Measurements from ENCODE around the gene BORCS5. TPM values are rescaled to one million over a fixed set of nuclear protein-coding genes. Genes with fewer than 3 reads are reported as not detected.

Gene BORCS5
- polyA plus RNA-seq, 2 of the 4 experiments (the other 2 are of a cell fraction) = 5.1 to 10.2 TPM

- POLR2A ChIA-PET = no interaction called here
- no peak for TF ChIP-seq REST (IDR thresholded peaks at IDR 0.05)
- TF ChIP-seq CTCF (IDR thresholded peaks at IDR 0.05) = peak; percentile 7; the same call in 1 of the 3 replicates
- no peak for TF ChIP-seq CHD2 (IDR thresholded peaks at IDR 0.05; ENCODE audit: low read length, partially characterized antibody)
- 0 out of 2 replicates have a peak, but pooled peaks have one; percentile 36 for TF ChIP-seq HEYL (CRISPR knock-in tag; IDR thresholded peaks at IDR 0.05)
- no peak for TF ChIP-seq HMGXB4 (CRISPR knock-in tag; IDR thresholded peaks at IDR 0.05; ENCODE audit: borderline replicate concordance)
- no peak for TF ChIP-seq RCOR1 (IDR thresholded peaks at IDR 0.05; ENCODE audit: low read depth, low read length)
- ATAC-seq = peak; percentile 48 to 49; a peak in 4 of 6 replicates
- no peak overlapping the region for H3K4me3 ChIP-seq
- peak overlapping the region; percentile 83 to 85 for H3K27ac ChIP-seq
- peak in 1 of 2 experiments; percentile 36 for DNase-seq (ENCODE audit: low read depth in 1 of 2, low spot score in 1 of 2)
- peaks cover 63% of the 10 kb centered on the region for H3K4me1 ChIP-seq
- H3K9me3 ChIP-seq = peaks cover 3% of the 10 kb centered on the region; the same call in 1 of the 3 replicates
- 92% methylated on average over 1 of the region's 1 CpG for WGBS (ENCODE audit: missing lambda C conversion rate)
- no peak for FAIRE-seq
- peak overlapping the region; percentile 61 for H3K4me2 ChIP-seq
- CTCF ChIA-PET = interaction anchor here (0.9 to 1.4 kb wide), 4 partner anchors 17 to 301 kb away, joined by 3 to 4 read pairs (median 3); partner anchors contain the start of gene DUSP16
Measured at GRCh38 chr12:12404297-12404696, 47.4 kb downstream of the BORCS5 start.

GRCh38 chr12:12405882-12406281, 49.0 kb downstream of the BORCS5 start:
- peak; percentile 28 to 76 for DNase-seq (ENCODE audit: low read depth in 1 of 2, low spot score in 1 of 2)
- 3% methylated on average over 5 of the region's 5 CpGs for WGBS (ENCODE audit: missing lambda C conversion rate)
- ChIA-PET CTCF (interaction anchor here (0.5 to 1.2 kb wide), 2 partner anchors 11 to 137 kb away, joined by 3 to 5 read pairs; no protein-coding TSS in a partner anchor), POLR2A (no interaction called here)
- peak overlapping the region; percentile 62 for H3K4me2 ChIP-seq
- H3K27ac ChIP-seq = peak overlapping the region; percentile 83 to 85
- ATAC-seq = peak; percentile 72 to 73; a peak in 5 of 6 replicates
- peaks cover 5% of the 10 kb centered on the region; the same call in 2 of the 3 replicates for H3K9me3 ChIP-seq
- H3K4me1 ChIP-seq = peaks cover 52% of the 10 kb centered on the region
- no peak overlapping the region for H3K4me3 ChIP-seq
- peak; percentile 46 for FAIRE-seq
- no peak for TF ChIP-seq ATOH8 (CRISPR knock-in tag; IDR thresholded peaks at IDR 0.05; ENCODE audit: low read depth)
- TF ChIP-seq BHLHE40 (IDR thresholded peaks at IDR 0.05; ENCODE audit: low read depth, low read length) = no peak
- TF ChIP-seq TP53 (CRISPR knock-in tag; IDR thresholded peaks at IDR 0.05) = no peak
- TF ChIP-seq ELK1 (IDR thresholded peaks at IDR 0.05; ENCODE audit: low read depth, low read length) = no peak
- no peak for TF ChIP-seq POLR2A (IDR thresholded peaks at IDR 0.05; ENCODE audit: low read length)
- TF ChIP-seq PBX3 (IDR thresholded peaks at IDR 0.05) = no peak
- TF ChIP-seq NFE2L2 (conservative IDR thresholded peaks at IDR 0.05; ENCODE audit: low read length) = no peak
- no peak for TF ChIP-seq SMC3 (IDR thresholded peaks at IDR 0.05)
- TF ChIP-seq HDAC2 (IDR thresholded peaks at IDR 0.05) = 0 out of 2 replicates have a peak, but pooled peaks have one; percentile 11
- TF ChIP-seq FOSL2 (IDR thresholded peaks at IDR 0.05) = no peak
- no peak for TF ChIP-seq FOSL2 (CRISPR knock-in tag; IDR thresholded peaks at IDR 0.05)
- TF ChIP-seq FOSB (CRISPR knock-in tag; IDR thresholded peaks at IDR 0.05) = no peak
- no peak for TF ChIP-seq ESRRA (IDR thresholded peaks at IDR 0.05; ENCODE audit: borderline replicate concordance, low read length)
- TF ChIP-seq CBX8 (IDR thresholded peaks at IDR 0.05) = no peak
- no peak for TF ChIP-seq BCL3 (IDR thresholded peaks at IDR 0.05)
- TF ChIP-seq CBX2 (IDR thresholded peaks at IDR 0.05; ENCODE audit: borderline replicate concordance, low read depth) = no peak
- peak; percentile 46 for TF ChIP-seq MAFK (IDR thresholded peaks at IDR 0.05; ENCODE audit: partially characterized antibody)
- TF ChIP-seq RNF2 (IDR thresholded peaks at IDR 0.05; ENCODE audit: borderline replicate concordance, low read depth) = no peak
- TF ChIP-seq POLR2AphosphoS2 (conservative IDR thresholded peaks at IDR 0.05; ENCODE audit: low read length) = no peak
- TF ChIP-seq MAZ (IDR thresholded peaks at IDR 0.05; ENCODE audit: borderline replicate concordance, low read depth, low read length) = no peak
